T-helper 17 cell (primary cell): Measurements from ENCODE around the gene HOXA6. TPM values are rescaled to one million over a fixed set of nuclear protein-coding genes. Genes with fewer than 3 reads are reported as not detected.

Experiments
- ATAC-seq: fragments of 150-1000 bp; cut with Tn5 transposase; 2 replicates; pipeline ENCODE4 v1.10.0; 2021; ENCODE audit warnings: mild to moderate bottlenecking, moderate library complexity
- DNase-seq, 3 donors: peaks; one replicate each; pipeline versions ENCODE4 v3.0.0 to v3.0.0-alpha.2; 2020 to 2021
- H3K9me3 ChIP-seq: one replicate; pipeline ENCODE4 v1.7.0; 2013; ENCODE audit warnings: low read length, mild to moderate bottlenecking; ENCODE audit not compliant: control insufficient read depth, poor library complexity, severe bottlenecking
- H3K27ac Mint-ChIP-seq: one replicate; pipeline ENCODE4 v1.8.0; 2022; ENCODE audit warnings: mild to moderate bottlenecking, moderate library complexity, mixed read lengths
- H3K27me3 Mint-ChIP-seq: one replicate; pipeline ENCODE4 v1.8.0; 2022; ENCODE audit warnings: mixed read lengths
- H3K36me3 Mint-ChIP-seq: one replicate; pipeline ENCODE4 v1.8.0; 2022; ENCODE audit warnings: low read depth, mixed read lengths
- H3K4me1 Mint-ChIP-seq: one replicate; pipeline ENCODE4 v1.8.0; 2022; ENCODE audit warnings: mild to moderate bottlenecking, mixed read lengths
- H3K4me3 Mint-ChIP-seq: one replicate; pipeline ENCODE4 v1.8.0; 2022; ENCODE audit warnings: mild to moderate bottlenecking, moderate library complexity, mixed read lengths
- total RNA-seq, 4 donors: library from RNA in 2 of 4; stranded (reverse) in 2 of 4; gene quantifications; one replicate each; pipeline ENCODE4 v1.2.3 and lab custom pipeline; 2022 to 2026

HOXA6 gene
- total RNA-seq, 2 donors from 2014 or later, result not detected

- Mint-ChIP-seq H3K4me1 (peaks cover 28% of the 10 kb centered on the region), H3K4me3 (peak overlapping the region; percentile 92), H3K27ac (no peak overlapping the region), H3K27me3 (peaks cover 83% of the 10 kb centered on the region), H3K36me3 (peaks cover 9% of the 10 kb centered on the region)
- no peaks in the 10 kb centered on the region for H3K9me3 ChIP-seq
- no peak for ATAC-seq
- DNase-seq, result no peak
These were observed 49.6 kb downstream of the HOXA6 start for GRCh38 chr7:27097686-27098577.

- DNase-seq (no peak), ATAC-seq (no peak)
- H3K9me3 ChIP-seq, result no peaks in the 10 kb centered on the region
- H3K36me3 Mint-ChIP-seq, result peaks cover 6% of the 10 kb centered on the region
- H3K27ac Mint-ChIP-seq, result no peak overlapping the region
- peaks cover 24% of the 10 kb centered on the region for H3K4me1 Mint-ChIP-seq
- H3K27me3 Mint-ChIP-seq, result peaks cover 84% of the 10 kb centered on the region
- peak overlapping the region; percentile 92 for H3K4me3 Mint-ChIP-seq
These were observed 50.6 kb downstream of the HOXA6 start for GRCh38 chr7:27096768-27097514.

- H3K36me3 Mint-ChIP-seq, result peaks cover 6% of the 10 kb centered on the region
- DNase-seq, result peak; percentile 53 to 63 (median 56)
- H3K27me3 Mint-ChIP-seq, result peaks cover 84% of the 10 kb centered on the region
- peak within 1 kb of the TSS; percentile 92 for H3K4me3 Mint-ChIP-seq
- H3K4me1 Mint-ChIP-seq, result peaks cover 24% of the 10 kb centered on the region
- peak within 1 kb of the TSS; percentile 66 for H3K27ac Mint-ChIP-seq
- no peaks in the 10 kb centered on the region for H3K9me3 ChIP-seq
- ATAC-seq, result peak; percentile 93
These were observed 51.4 kb downstream of the HOXA6 start, which contains the start of gene HOXA1 for GRCh38 chr7:27095897-27096767. HOXA1 (minus strand) TSS chr7:27096000; CDS start chr7:27095912, 88 bp downstream.

Other genes with a start within 250 kb of the HOXA6 start
- gene HOXA1, start 51.8 kb downstream of the HOXA6 start, total RNA-seq, result under 1 TPM; 0.60 to 0.72 TPM
- not detected for gene HOXA2, start 45.1 kb downstream of the HOXA6 start, total RNA-seq
- under 1 TPM in 1 of 2 donors, not detected in 1; 0.26 TPM for gene HOXA4, start 17.0 kb downstream of the HOXA6 start, total RNA-seq
- under 1 TPM in 1 of 2 donors, not detected in 1; 0.26 TPM for gene HOXA5, start 4.1 kb downstream of the HOXA6 start, total RNA-seq
- not detected for gene HOXA3, start 4.8 kb upstream of the HOXA6 start, total RNA-seq
- gene HOXA7, start 8.9 kb upstream of the HOXA6 start, total RNA-seq, result not detected
- gene HOXA9, start 17.8 kb upstream of the HOXA6 start, total RNA-seq, result not detected
- not detected for gene HOXA10, start 26.5 kb upstream of the HOXA6 start, total RNA-seq
- not detected for gene HOXA11, start 37.5 kb upstream of the HOXA6 start, total RNA-seq
- gene HOXA13, start 52.3 kb upstream of the HOXA6 start, total RNA-seq, result not detected
- gene EVX1, start 95.0 kb upstream of the HOXA6 start, total RNA-seq, result under 1 TPM in 1 of 2 donors, not detected in 1; 0.21 TPM